ENCODE results near the gene MR1.

DNA sequence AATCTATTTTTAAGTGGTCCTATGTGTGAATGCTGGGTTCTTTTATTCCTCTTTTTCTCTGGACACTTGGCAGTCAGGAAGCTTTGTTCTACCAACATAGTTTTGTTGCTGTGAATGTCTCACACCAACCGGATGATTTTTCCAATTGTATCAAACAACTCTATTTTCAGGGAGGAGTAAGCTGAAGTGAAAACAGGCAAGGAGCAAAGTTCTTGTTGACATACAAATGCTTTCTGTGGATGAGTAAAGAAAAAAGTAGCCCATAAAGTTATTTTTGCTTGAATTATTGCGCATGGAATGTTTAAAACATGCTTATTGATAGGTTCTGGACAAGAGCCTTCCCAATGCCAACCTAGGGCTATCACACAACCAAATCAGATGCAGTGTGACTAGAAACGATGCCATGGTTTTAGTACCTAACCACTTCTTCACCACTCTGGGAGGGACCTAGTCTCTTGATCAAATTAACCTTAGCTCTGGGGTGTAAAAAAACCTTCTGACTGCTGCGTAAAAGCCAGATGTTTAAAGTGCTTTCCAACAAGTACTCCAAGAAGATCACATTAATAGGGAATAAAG, 59.2 kb downstream of the MR1 start:
- TF ChIP-seq, protein P1, sequence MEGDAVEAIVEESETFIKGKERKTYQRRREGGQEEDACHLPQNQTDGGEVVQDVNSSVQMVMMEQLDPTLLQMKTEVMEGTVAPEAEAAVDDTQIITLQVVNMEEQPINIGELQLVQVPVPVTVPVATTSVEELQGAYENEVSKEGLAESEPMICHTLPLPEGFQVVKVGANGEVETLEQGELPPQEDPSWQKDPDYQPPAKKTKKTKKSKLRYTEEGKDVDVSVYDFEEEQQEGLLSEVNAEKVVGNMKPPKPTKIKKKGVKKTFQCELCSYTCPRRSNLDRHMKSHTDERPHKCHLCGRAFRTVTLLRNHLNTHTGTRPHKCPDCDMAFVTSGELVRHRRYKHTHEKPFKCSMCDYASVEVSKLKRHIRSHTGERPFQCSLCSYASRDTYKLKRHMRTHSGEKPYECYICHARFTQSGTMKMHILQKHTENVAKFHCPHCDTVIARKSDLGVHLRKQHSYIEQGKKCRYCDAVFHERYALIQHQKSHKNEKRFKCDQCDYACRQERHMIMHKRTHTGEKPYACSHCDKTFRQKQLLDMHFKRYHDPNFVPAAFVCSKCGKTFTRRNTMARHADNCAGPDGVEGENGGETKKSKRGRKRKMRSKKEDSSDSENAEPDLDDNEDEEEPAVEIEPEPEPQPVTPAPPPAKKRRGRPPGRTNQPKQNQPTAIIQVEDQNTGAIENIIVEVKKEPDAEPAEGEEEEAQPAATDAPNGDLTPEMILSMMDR (conservative IDR thresholded peaks at IDR 0.05; ENCODE audit: low read length), result no peak
- TF ChIP-seq EZH2phosphoT487 (IDR thresholded peaks at IDR 0.05; ENCODE audit: borderline replicate concordance), result no peak
